NK-92 (cell line): ENCODE data around the gene FAH.

Source experiments
- DNase-seq: peaks from one replicate; lab custom pipeline; 2025; ENCODE audit not compliant: unreplicated experiment; lab: John Stamatoyannopoulos, UW

FAH gene

DNA sequence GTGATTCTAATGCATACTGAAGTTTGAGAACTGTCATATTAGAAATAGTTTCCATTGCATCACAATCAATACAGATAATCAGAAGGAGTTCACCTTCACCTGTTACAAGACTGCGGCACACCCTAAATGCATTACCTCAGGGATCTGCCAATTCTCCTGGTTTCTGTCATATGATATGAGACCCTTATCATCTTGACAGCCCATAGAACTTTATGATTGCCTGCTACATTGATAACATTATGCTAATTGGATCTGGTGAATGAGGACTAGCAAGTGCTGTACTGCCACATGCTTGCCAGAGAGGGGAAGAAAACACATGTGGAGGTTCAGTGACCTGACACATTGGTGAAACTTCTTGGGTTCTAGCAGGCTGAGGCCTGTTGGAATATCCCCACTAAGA, 41.4 kb downstream of the FAH start:
- DNase-seq = no peak

GRCh38 chr15:80194914-80195313, 42.1 kb downstream of the FAH start:
- DNase-seq = no peak

- DNase-seq = no peak
These were observed 46.6 kb downstream of the FAH start for GRCh38 chr15:80199366-80199765.

- DNase-seq = no peak
These were observed 47.1 kb downstream of the FAH start for GRCh38 chr15:80199869-80200268.

DNA sequence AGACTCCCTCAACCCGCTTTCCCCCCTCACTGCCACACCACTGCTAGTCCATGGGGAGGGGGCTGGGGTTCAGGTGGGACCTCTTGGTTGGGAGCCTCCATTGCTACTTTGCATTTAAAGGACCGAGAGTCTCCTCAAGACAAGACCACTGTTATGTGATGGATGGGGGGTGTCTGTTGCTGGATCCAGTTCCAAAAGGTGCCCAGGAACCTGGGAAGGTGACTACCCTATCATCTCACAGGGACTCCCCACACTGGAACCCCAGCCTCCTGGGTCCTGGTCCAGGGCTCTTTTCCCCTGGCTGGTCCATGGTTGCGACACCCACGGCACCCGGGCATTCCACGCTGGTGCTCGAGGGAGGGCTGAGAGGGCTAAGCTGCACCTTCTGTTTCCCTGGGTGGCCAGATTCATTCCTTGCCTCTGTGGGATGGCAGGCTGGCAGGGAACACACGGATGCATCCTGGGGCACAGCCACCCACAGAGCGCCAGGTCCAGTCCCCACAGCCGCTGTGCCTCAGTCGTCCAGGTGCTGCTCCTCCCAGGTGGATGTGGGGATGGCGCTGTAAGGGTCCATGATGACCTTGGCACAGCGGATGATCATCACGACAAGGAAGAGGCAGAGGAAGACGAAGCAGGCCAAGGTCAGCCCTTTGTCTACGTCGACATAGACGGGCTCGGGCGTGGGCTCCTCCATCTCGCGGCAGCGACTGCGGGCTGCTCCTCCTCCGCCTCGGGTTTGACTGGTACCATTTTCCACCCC, 48.6 kb downstream of the FAH start:
- no peak for DNase-seq

DNA sequence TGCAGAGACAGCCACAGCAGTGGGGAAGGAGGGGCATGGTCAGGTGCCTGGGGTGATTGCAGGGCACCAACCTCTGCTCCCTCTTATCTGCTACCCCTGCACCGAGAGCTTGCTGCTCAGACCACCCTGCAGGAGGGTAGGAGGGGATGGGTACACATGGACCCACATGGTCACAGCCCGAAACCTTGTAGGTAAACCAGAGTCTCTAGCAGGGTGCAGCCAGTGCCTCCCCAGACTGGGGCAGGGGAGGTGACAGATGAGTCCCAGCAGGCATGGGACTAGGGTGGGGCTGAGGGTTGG, 49.2 kb downstream of the FAH start:
- DNase-seq = no peak

- no peak for DNase-seq
These were observed 50.0 kb downstream of the FAH start for GRCh38 chr15:80202641-80203360.

GRCh38 chr15:80203361-80203885, 50.6 kb downstream of the FAH start:
- DNase-seq = no peak

- DNase-seq = no peak
These were observed 51.4 kb downstream of the FAH start for GRCh38 chr15:80204231-80204630.

GRCh38 chr15:80207887-80208286, 55.1 kb downstream of the FAH start:
- DNase-seq = no peak

GRCh38 chr15:80208758-80209734, 56.2 kb downstream of the FAH start:
- no peak for DNase-seq

- no peak for DNase-seq
These were observed 58.1 kb downstream of the FAH start for GRCh38 chr15:80210611-80211573.

GRCh38 chr15:80211976-80212375, 59.2 kb downstream of the FAH start:
- no peak for DNase-seq

- no peak for DNase-seq
These were observed 62.1 kb downstream of the FAH start for GRCh38 chr15:80214910-80215309.

- no peak for DNase-seq
These were observed 63.3 kb downstream of the FAH start for GRCh38 chr15:80216141-80216540.

GRCh38 chr15:80216911-80217310, 64.1 kb downstream of the FAH start:
- no peak for DNase-seq

DNA sequence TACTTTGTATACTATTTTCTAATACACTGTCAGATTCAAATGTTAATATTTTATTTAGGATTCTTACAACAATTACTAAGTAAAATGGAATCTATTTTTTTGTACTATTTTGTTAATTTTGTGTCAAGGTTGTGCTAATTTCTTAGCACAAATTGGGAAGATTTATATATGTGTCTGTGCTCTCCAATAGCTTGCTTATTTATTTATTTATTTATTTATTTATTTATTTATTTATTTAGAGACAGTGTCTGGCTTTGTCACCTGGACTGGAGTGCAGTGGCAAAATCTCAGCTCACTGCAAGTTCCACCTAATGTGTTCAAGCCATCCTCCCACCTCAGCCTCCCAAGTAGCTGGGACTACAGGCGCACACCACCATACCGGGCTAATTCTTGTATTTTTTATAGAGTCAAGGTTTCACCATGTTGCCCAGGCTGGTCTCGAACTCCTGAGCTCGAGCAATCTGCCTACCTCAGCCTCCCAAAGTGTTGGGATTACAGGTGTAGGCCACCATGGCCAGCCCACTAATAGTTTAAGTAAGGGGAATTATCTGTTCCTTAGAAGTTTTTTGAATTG, 64.6 kb downstream of the FAH start:
- no peak for DNase-seq

GRCh38 chr15:80219955-80220354, 67.2 kb downstream of the FAH start:
- no peak for DNase-seq

GRCh38 chr15:80228959-80229610, 76.3 kb downstream of the FAH start:
- no peak for DNase-seq
